ENCODE data around the gene CDH6.

- TF ChIP-seq CTCF (IDR thresholded peaks at IDR 0.05; ENCODE audit: low read depth, low read length) (no peak), MAX (IDR thresholded peaks at IDR 0.05; ENCODE audit: low read depth, low read length) (no peak)
Observed at GRCh38 chr5:31204958-31205357, 11.5 kb downstream of the CDH6 start.

Data from NB4 (cell line).